Thymus (tissue), 11 donors: ENCODE results near the gene MRPL36. TPM values are rescaled to one million over a fixed set of nuclear protein-coding genes. Genes with fewer than 3 reads are reported as not detected.

Experiments
- DNase-seq, 9 donors: peaks; one replicate each; pipeline ENCODE4 v3.0.0-alpha.2; 2013; ENCODE audit warnings: low spot score in 9 of 9, low read depth in 6 of 9, missing footprints in 1 of 9
- H3K27ac ChIP-seq, 2 donors: one replicate each; pipeline ENCODE4 v1.5.1; 2013; ENCODE audit warnings: control low read depth in 1 of 2, low read depth in 1 of 2, low read length in 1 of 2, mild to moderate bottlenecking in 1 of 2, moderate library complexity in 1 of 2
- H3K27me3 ChIP-seq, 2 donors: one replicate each; pipeline ENCODE4 v1.5.1; 2013; ENCODE audit warnings: low read length in 1 of 2; ENCODE audit not compliant: control insufficient read depth in 2 of 2, insufficient read depth in 1 of 2
- H3K36me3 ChIP-seq, 2 donors: one replicate each; pipeline ENCODE4 v1.5.1; 2013; ENCODE audit warnings: low read length in 1 of 2, mild to moderate bottlenecking in 1 of 2, moderate library complexity in 1 of 2; ENCODE audit not compliant: control insufficient read depth in 2 of 2, insufficient read depth in 2 of 2
- H3K4me1 ChIP-seq, 2 donors: one replicate each; pipeline ENCODE4 v1.5.1; 2013; ENCODE audit warnings: low read length in 2 of 2; ENCODE audit not compliant: control insufficient read depth in 2 of 2, insufficient read depth in 2 of 2
- H3K4me3 ChIP-seq, 2 donors: one replicate each; pipeline ENCODE4 v1.5.1; 2013; ENCODE audit warnings: low read length in 2 of 2, control low read depth in 1 of 2, mild to moderate bottlenecking in 1 of 2
- H3K9me3 ChIP-seq, 2 donors: one replicate each; pipeline ENCODE4 v1.5.1; 2013; ENCODE audit warnings: low read length in 1 of 2, mild to moderate bottlenecking in 1 of 2; ENCODE audit not compliant: control insufficient read depth in 2 of 2, insufficient read depth in 1 of 2
- WGBS: extraction: QIAGEN DNeasy Blood & Tissue Kit; methylation state at CpG from one replicate; pipeline ENCODE4 v1.1.7; 2013; 5-methylcytosine and 5-hydroxymethylcytosine counted together
- polyA plus RNA-seq: library from polyadenylated mRNA; stranded (reverse); fragments of 200-250 nt; gene quantifications from one replicate; pipeline ENCODE4 v1.2.3, GENCODE V29; 2013
- total RNA-seq: library from RNA; stranded (reverse); fragments of 120-200 nt; gene quantifications from one replicate; pipeline ENCODE4 v1.2.4, GENCODE V29; 2013
- donor health status: healthy.

MRPL36 gene
- total and polyA plus RNA-seq, 2 donors, result 73.0 to 74.1 TPM

DNA sequence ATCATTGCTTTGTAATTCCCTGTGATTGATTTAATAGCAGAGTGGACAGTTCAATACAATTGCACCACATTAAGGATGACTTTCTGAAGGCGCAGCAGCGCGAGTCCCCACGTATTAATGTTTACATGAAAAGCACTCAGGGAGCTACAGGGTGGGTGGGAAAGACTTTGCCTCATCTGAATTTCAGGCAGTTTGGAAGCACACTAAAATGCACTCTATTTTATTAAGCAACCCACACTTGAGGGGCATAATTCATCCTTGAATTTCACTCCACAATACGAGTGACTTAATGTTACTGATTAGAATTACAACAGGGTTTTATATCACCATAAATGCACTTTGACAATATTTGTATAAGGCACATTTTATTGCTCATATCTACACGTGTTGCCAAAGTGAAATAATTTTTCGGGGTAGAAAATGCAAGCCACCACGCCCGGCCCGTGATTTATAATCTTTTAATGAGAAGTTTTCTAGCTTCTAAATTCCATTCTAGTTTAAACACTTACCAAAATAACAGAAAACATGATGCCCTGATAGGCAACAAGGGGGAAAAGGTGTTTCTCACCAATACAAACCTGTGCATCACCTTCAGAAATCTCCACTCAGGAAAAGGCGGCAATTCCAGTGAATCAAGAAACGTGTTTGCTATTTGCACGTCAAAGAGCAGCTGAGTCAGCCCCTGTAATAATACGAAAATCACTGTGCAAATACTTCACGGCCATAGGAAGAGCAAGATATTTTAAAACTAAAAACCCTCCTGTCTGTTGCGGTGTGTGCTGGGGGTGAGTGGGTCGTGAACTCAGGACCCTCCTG lies 42.6 kb upstream of the MRPL36 start:
- 83% methylated on average over 17 of the region's 17 CpGs for WGBS
- DNase-seq, result no peak
- H3K27me3 ChIP-seq, result peaks cover 4 to 27% of the 10 kb centered on the region in 2 donors

DNA sequence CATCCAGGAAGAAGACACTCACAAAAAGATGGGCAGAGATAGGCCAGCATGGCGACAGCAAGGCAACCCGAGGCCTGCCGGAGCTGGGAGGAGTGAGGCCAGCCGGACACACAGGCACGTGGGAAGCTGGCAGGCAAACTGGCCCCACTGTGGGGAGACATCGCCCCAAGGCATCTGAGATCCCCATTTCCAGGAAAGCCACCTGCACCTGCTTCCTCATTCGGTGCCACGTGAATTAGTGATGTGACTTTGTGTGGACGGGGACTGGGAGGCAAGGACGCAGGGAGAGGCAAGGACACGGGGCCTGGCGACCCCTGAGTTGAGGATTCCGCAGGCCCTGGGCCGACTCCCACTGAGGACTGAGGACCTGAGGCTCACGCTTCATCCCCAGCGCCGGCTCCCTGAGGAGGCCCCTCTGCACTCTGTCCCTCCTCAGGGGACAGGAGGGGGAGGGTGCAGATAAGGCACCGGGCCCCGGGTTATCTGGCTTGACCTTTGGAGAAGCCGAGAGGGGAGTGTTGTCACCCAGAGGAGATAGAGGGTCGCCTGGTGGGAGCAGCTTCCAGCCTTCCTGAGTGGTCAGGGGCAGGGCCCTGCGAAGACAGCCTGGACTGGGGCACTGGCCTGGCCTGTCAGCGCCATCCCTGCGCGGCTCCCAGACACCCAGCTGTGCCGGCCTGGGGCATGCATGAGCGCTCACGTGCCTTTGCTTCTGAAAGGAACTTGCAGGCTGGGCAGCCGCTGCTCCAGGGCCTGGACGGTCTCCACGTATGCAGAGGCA lies 41.3 kb upstream of the MRPL36 start:
- Histone ChIP-seq H3K36me3 (no peaks in the 10 kb centered on the region), H3K27me3 (peaks cover 4 to 31% of the 10 kb centered on the region in 2 donors), H3K4me3 (no peak overlapping the region), H3K4me1 (no peaks in the 10 kb centered on the region), H3K27ac (no peak overlapping the region), H3K9me3 (no peaks in the 10 kb centered on the region)
- no peak for DNase-seq
- WGBS, result 52% methylated on average over 31 of the region's 31 CpGs

More for the DNA sequence above, 42.6 kb upstream of the MRPL36 start:
- H3K4me1 ChIP-seq, result no peaks in the 10 kb centered on the region
- no peaks in the 10 kb centered on the region for H3K9me3 ChIP-seq
- no peak overlapping the region for H3K27ac ChIP-seq
- no peak overlapping the region for H3K4me3 ChIP-seq
- no peaks in the 10 kb centered on the region for H3K36me3 ChIP-seq

GRCh38 chr5:1840071-1840547 lies 40.5 kb upstream of the MRPL36 start:
- WGBS, result 90% methylated on average over 20 of the region's 20 CpGs
- Histone ChIP-seq H3K27ac (no peak overlapping the region), H3K9me3 (no peaks in the 10 kb centered on the region), H3K4me3 (no peak overlapping the region), H3K36me3 (no peaks in the 10 kb centered on the region), H3K27me3 (peaks cover 4 to 35% of the 10 kb centered on the region in 2 donors), H3K4me1 (no peaks in the 10 kb centered on the region)
- no peak for DNase-seq

DNA sequence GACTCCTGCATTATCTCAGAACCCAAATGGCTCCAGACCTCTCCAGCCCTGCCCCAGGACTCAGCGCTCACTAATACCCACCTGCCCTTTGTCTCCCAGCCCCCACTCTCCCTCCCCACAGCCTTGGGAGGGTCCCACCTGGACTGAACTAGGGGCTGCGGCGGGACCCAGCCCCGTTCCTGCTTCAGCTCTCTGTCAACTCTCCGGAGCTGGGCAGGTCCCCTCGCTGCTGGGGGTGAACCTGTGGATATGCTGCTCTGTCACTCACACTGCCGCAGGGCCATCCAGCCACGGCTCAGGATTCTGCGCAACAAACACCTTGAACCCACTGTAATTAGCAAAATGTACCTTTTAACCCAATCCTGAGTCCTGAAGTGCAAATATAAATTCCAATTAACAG lies 38.4 kb upstream of the MRPL36 start:
- WGBS, result 84% methylated on average over 9 of the region's 9 CpGs
- H3K27me3 ChIP-seq, result peaks cover 4 to 54% of the 10 kb centered on the region in 2 donors
- H3K27ac ChIP-seq, result no peak overlapping the region
- H3K9me3 ChIP-seq, result no peaks in the 10 kb centered on the region
- DNase-seq, result no peak
- H3K4me1 ChIP-seq, result no peaks in the 10 kb centered on the region
- no peaks in the 10 kb centered on the region for H3K36me3 ChIP-seq
- H3K4me3 ChIP-seq, result no peak overlapping the region

GRCh38 chr5:1836891-1837880 lies 37.5 kb upstream of the MRPL36 start:
- H3K27me3 ChIP-seq, result peaks cover 2 to 62% of the 10 kb centered on the region in 2 donors
- WGBS, result 88% methylated on average over 32 of the region's 32 CpGs
- no peak overlapping the region for H3K27ac ChIP-seq
- H3K9me3 ChIP-seq, result no peaks in the 10 kb centered on the region
- DNase-seq, result no peak
- H3K36me3 ChIP-seq, result no peaks in the 10 kb centered on the region
- H3K4me3 ChIP-seq, result no peak overlapping the region
- H3K4me1 ChIP-seq, result no peaks in the 10 kb centered on the region

GRCh38 chr5:1836176-1836890 lies 36.7 kb upstream of the MRPL36 start:
- Histone ChIP-seq H3K4me1 (no peaks in the 10 kb centered on the region), H3K9me3 (no peaks in the 10 kb centered on the region), H3K36me3 (no peaks in the 10 kb centered on the region), H3K27me3 (peaks cover 2 to 68% of the 10 kb centered on the region in 2 donors), H3K4me3 (no peak overlapping the region), H3K27ac (no peak overlapping the region)
- no peak for DNase-seq
- WGBS, result 71% methylated on average over 23 of the region's 23 CpGs

GRCh38 chr5:1835431-1835830 lies 35.8 kb upstream of the MRPL36 start:
- 91% methylated on average over 13 of the region's 13 CpGs for WGBS
- Histone ChIP-seq H3K27ac (no peak overlapping the region), H3K9me3 (no peaks in the 10 kb centered on the region), H3K27me3 (peaks cover 2 to 64% of the 10 kb centered on the region in 2 donors), H3K4me1 (no peaks in the 10 kb centered on the region), H3K4me3 (no peak overlapping the region), H3K36me3 (no peaks in the 10 kb centered on the region)
- DNase-seq, result no peak

DNA sequence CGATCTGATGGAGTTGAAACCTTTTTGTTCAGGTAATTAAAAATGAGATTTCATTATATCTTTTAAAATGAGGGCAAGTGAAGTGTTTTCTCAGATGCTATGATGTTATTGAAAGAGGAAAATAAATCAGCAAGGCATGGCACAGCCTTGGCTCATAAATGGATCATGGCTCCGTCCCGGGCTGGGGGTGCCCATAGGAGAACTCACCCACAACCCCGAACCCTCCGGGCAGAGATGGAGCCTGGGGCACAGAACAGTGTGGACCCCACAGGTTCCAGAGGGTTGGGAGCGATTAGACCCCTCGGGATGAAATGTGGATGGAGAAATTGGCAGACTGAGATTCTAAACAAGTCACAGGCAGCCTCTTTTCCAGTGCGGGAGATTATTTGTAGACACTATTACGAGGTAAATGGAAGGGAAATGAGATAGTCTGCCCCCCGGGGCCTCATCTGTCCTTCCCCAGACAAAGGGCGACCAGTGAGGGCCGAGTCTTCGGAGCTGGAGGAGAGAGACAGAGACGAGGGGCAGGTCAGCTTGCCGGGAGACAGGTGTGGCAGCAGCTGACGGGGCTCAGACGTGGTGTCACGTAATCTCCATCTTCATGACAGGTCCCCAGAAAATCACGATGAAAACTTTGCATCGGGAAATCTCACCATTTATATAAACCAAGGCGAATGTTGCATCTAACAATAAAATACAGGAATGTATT lies 35.2 kb upstream of the MRPL36 start:
- Histone ChIP-seq H3K27ac (no peak overlapping the region), H3K27me3 (peaks cover 2 to 59% of the 10 kb centered on the region in 2 donors), H3K36me3 (no peaks in the 10 kb centered on the region), H3K9me3 (no peaks in the 10 kb centered on the region), H3K4me1 (no peaks in the 10 kb centered on the region), H3K4me3 (no peak overlapping the region)
- whole genome bisulfite sequencing, result 72% methylated on average over 21 of the region's 21 CpGs
- no peak for DNase-seq
